ENCODE measurements around the gene UCMA.

- TF ChIP-seq CTCF (IDR thresholded peaks at IDR 0.05) (no peak), EP300 (IDR thresholded peaks at IDR 0.05) (no peak), POLR2A (IDR thresholded peaks at IDR 0.05) (no peak)
Measured at GRCh38 chr10:13253726-13254125, 19.6 kb upstream of the UCMA start.

Measured in tibial nerve (tissue), 4 donors.